NOMO-1 (cell line): ENCODE data around the gene IFT43.

ENCODE experiments used
- DNase-seq, 2 experiments: peaks; one replicate each; lab custom pipeline; 2025; ENCODE audit not compliant: unreplicated experiment in 2 of 2; lab: John Stamatoyannopoulos, UW

Gene IFT43

DNA sequence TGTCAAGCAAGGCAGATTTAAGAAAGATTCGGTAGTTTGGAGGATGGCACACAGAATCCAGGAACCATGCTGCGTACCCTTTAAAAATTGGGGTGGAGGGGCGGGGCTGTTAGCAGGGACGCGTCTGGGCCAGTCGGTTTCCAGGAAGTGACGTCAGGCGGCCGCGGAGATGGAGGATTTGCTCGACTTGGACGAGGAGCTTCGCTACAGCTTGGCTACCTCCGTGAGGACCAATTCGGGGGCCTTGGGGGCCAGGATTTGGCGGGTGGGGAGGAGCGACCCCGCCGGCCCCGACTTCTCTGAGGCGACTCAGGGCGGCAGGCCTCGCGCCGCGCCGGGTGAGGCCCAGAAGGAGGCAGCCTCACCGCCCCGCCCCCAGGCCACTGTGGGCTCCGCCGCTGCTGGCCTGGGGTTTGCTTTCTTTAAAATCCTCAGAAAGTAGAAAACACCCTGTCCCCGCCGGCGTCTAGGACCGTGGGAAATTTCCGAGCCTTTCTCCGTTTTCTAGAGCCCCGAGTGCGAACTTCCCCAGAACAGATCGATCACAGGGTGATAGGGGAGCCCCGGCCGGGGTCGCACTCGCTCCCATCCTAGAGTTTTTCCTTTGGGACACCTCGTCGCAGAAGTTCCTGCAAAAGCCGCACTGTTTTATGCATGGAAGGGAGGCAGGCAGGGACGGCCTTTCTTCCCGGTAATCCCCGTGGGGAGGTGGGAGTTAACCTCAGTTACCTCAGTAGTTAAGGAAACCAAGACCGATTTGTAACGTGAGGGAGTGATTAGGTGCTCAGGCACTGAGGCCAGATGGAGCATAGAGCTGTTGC, at the start of gene IFT43:
Gene IFT43 (plus strand): TSS at position 146 of the 821 bp plus-strand sequence. CDS start 24 bp downstream, at position 170.
- peak; percentile 77 to 83 for DNase-seq

DNA sequence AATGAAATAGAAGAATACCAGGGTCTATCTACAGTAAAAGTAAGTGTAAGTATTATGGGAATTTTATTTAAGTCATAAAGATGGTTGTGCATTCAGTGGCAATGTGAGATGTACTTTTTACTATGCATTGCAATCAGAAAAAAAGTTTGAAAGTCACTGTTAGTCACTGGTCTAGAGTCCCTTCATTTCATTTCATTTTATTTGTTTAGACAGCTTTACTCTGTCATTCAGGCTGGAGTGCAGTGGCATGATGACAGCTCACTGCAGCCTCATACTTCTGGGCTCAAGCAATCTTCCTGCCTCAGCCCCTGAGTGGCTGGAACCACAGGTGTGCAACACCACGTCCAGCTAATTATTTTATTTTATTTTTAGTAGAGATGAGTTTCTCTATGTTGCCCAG, 46.4 kb upstream of the IFT43 start:
- no peak for DNase-seq

DNA sequence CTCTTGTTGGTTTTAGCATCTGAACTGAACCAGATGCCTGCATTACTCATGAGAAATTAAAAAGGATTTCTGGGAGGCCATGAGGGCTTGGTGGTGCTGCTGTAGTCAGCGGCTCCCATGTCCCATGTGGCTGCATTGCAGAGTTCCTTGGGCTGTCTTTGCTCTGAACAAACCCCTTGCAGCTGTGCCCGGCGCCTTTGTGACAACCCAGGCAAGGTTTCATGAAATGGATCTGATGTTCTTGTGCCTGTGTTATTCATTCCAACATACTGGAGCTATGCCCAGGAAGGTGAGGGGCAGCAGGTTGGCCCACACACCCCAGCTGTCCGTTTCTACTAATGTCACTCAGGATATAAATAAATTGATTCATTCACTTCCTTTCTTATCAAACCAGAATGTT, 44.5 kb upstream of the IFT43 start:
- DNase-seq, result no peak

DNA sequence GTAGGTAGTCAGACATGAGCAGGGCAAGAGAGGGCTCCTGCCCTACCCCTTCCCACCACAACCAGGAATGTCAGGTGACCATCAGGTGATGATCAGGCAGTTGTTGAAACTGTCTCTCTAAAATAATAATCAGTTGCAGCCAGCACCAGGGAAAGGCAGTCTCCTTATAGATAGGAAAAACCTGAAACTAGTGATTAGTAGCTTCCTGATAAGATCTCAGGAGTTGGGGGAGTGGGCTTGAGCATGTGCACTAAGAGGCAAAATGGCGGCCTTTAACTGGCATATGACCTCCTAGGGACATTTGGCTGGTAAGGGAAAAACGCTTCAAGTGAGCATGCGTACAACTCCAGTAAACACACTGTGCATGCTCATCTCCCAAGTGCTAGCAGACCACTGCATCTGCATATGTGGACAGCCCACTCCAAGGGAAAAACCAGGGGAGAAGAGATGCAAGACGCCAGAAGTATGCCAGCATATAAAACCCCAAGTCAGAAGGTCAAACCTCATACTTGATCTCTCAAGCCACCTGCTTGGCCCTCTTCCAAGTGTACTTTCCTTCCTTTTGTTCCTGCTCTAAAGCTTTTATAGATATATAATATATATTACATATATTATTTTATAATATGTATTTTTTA, 40.8 kb upstream of the IFT43 start:
- DNase-seq, result no peak

DNA sequence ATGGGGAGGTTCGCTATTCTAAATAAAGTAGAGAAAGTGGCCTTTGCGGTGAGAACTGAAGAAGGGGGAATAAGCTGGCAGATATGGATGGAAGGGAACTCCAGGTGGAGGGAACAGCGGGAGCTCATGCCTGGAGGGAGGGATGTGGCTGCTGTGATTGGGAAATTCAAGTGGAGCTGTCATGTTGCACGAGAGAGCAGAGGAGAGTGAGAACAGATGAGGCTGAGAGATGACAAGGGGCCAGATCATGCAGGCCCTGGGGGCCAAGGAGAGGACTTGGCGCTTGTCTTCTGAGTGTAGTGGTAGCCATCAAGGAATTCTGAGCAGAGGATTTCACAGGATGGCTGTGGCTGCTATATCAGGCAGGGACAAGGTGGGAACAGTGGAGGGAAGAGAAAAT, 38.8 kb upstream of the IFT43 start:
- no peak for DNase-seq

DNA sequence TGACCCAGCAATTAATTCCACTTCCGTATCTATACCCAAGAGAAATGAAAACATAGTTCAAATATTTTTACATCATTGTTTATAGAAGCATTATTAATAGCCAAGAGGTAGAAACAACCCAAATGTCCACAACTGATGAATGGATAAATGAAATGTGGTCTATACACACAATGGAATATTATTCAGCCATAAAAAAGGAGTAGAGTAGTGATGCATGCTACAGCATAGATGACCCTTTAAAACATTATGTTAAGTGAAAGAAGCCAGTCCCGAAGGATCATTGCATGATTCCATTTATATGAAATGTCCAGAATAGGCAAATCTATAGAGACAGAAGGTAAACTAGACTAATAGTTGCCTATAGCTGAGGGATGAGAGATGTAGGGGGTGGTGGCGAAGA, 33.1 kb upstream of the IFT43 start:
- DNase-seq, result no peak

DNA sequence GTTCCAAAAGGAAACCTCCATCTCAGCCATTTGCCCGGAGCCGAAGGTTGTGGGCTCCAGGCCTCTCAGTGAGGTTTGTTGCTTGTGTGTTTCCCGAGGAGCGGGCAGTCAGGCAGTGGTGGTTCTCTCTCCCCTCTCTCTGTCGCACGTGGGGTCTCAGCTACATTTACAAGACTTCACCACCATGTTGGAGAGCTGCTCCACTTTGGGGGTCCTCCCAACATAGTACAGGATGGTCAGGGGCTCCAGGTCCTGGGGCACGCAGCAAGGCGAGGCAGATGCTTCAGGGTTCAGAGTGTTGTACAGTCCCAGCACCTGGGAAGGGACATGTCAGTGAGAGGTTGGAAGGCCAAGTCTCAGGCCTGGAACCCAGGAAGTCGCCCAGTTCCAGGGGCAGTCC, 26.5 kb upstream of the IFT43 start:
- no peak for DNase-seq

DNA sequence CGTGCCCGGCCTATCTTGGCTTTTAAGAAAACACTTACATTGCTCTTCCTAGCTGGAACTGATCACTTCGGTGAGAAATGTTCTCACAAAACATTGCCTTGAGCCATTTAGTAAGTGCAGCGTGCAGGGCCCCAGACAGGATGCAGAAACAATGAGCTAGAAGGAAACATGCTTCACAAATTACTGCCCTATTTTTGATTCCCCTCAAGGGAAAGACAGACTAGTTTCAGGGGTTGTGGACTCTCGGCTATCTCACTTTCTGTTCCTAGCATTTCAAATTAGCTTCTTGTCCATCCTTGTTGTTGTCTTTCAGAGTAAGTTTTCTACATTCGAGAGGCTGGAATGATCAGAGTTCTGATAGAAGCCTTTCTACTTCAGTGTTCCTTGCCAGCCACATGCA, 25.3 kb upstream of the IFT43 start:
- no peak for DNase-seq

DNA sequence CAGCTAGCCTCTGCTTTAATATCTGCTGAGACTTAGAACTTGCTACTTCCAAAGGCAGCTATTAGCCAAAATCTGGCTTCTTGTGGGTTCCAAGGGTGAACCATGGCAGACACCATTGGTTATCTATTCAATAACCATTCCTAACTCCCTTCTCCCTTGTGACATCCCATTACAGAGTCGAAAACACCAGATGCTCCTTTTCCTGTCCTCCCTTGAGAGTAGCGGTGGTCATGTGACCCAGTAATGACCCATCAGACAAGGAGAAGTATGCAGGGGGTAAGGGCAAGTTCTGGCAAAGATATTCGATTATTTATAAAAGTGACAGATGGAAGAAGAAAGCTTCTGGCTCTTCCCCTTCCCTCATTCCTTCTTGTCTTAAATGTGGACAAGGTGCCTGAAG, 23.9 kb upstream of the IFT43 start:
- no peak for DNase-seq

DNA sequence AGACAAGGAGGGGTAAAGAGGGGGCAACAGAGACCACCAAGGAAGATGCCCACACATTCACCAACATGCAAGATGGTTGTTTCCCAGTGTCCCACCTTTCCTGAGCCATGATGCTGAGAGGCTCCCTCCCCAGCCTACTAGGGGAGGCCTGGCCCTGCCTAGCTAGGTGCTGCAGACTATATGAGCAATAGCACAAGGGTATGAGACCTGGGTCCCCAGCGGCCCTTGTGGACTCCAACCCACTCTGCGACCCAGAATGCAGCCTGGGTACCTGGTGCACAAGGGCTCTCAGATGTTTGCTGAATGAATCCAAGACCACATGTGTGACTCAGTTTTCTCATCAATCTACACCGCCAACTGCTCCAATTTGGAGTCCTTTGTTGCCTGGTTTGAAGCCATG, 17.7 kb upstream of the IFT43 start:
- DNase-seq, result no peak

DNA sequence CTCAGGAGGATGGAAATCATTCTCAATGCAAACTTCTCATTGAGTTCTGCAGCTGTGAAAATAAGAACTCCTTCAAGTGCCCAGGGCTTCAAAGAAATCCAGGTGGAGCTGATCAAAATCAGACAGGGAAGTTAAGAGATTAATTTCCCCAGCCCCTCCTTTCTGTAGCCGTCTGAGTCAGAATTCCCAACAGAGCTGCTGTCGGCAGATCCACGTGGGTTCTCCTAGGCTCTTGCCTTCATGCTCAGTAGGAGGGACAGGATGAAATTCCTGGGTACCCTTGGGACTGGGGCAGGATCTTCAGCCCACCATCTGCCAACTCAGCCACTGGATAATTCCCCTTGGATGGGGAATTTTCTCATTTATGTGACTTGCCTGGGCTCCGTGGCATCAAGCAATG, 17.1 kb upstream of the IFT43 start:
- no peak for DNase-seq

DNA sequence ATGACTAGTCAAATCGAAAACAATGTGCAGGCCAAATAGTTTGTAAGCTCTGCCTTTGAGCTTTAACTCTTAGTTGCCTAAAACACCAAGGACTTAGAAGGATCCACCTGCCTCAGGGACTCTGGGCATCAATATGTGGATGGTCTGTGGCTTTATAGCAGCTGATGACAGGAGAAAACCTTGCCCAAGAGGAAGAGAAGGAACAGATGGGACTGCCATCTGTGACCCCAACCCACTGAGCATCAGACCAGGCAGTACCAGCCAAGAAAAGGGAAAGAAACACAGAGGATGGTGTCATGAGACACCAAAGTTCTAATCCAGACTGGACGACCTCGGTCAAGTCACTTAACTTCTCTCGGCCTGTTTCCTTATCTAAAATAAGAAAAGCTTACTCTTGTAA, 16.4 kb upstream of the IFT43 start:
- no peak for DNase-seq

DNA sequence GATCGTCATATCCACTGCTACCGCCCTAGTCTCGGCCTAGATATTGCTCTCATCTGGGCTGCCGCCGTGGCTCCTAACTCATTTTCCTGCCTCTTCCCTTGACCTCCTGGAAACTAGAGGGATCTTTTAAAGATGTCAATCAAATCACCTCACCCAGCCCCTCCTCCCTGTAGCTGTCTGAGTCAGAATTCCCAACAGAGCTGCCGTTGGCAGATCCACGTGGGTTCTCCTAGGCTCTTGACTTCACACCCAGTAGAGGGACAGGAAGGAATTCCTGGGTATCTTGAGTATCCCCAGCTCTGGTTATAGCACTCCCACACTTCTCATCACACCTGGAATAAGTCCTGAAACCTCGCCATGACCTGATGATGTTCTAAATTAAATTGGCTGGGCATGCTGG, 15.7 kb upstream of the IFT43 start:
- no peak for DNase-seq

DNA sequence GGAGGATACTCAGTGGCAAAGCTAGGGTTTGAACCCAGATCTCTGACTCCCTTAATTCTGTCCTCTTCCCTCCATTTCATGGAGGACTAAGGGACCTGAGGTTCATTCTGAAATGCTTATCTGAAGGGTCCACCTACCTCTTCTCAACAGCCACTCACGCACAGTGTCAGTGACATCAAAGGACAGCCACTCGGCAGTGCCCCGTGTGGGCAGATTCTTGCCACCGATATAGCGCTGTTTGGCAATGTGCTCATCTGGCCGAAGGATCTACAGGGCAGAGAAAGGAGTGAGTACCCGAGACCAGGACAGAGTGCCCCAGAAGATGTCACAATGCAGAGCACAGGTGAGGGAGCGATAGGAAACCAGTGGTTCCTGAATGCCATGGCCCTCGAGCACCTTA, 14.6 kb upstream of the IFT43 start:
- no peak for DNase-seq

DNA sequence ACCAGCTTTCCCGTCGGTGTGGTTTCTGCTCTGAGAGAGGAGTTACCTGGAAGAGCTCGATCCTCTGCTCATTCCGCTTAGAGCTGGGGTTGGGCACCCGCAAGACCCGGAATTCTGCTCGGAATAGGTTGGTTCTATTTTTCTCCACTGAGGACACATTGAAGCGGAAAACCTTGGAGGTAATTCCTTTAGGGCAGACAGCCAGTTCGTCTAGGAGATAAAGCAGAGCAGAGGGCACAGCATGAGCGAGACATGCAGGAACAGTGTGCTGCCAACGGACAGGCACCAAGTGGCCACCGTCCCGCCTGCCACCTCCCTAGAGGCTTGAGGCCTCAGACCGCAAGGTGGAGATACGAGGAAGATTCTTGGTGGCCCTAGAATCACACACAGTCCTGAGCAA, 14.1 kb upstream of the IFT43 start:
- no peak for DNase-seq

DNA sequence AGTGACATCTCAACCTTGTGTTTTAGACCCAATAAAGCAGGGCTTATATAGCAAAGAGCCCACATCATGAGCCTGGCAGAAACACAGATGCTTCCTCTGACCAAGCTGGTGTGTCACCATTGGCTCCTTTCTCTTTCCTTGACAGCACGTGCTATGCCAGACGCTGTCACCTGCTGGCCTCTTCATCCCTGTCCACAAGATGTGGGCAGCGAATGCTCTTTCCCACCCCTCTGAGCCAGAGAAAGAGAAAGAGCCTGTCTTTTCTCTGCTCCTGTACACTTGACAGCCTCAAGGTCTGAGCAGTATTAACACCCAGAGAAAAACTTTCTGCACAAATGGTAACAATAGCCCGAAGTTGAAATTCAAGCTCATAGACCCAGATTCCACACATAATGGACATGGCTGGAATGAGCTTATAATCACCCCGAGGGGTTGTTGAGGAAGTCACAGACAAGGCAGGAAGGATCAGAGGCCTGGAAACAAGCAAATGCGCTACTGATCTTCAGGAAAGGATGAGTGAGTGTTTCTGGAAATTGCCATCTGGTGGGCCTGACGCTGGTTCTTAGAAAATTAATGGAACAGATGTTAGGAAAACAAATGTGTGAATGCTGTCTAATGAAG, 12.7 kb upstream of the IFT43 start:
- DNase-seq, result no peak

DNA sequence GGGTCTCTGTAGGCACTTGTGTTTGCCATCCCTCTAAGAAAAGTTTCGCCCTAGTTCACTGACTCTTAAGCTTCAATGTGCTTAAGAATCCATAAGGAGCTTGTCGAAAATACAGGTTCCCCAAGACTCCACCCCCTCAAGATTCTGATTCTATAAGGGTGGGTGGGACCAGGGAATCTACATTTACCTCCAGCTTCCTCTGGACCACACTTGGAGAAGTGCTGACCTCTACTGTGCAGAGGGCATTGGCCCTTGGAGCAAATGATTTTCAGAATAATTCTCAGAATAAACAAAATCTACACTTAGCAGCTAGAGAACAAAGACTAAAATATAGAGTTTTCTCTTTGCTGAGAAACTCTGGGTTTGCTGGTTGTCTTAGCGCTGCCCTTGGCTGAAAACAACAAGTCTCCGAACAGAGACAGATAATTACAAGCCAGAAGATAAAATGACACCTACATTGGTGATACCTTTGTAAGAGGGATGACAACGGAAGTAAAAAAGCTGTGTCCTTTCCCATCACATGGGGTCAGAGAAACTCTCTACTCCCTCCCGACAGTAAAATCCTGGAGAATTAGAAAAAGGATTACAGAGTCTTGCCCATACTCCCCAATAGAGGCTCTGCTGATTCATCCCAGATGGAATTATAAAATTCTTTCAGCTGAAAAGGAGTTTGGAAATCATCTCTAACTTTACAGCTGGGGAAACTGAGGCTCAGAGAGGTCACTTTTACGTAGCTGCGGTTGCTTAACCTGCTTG, 8.6 kb upstream of the IFT43 start:
- no peak for DNase-seq

DNA sequence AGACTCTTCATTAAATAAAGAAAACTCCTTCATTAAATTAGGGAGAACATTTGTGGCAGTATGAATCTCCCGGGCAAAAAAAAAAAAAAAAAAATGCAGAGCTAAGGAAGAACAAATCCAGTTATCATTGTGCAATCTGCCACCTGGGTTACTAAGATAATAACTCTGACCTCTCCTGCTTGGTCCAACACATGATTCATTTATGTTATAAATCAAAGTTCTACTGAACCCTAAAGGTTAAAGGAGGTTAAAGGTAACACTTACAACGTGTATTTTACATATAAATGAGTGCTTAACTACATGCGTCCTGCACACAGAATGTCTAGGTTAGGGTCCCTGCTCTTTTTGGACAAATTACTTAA, 8.0 kb upstream of the IFT43 start:
- no peak for DNase-seq

DNA sequence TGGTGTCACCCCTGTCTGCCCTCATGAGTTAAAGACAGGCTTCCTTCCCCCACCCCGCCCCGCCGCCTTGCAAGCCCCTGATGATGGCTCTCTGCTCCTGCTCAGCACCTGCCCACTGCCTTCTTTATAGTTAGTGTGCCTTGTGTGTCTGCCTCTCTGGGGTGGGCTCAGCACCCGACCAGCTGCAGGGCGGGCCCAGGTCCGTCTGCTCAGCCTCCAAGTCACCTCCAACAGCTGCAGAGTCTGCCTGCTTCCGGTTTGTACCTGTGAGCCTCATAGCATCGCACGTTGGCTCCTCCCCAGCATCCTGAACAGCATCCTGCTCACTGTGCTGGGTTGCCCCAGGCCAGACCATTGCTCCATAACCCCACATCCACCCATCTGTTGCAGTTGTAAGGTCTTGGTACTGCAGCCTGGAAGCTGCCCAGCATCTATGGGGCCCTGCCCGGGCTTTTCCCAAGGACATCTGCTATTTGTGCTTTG, 7.3 kb upstream of the IFT43 start:
- DNase-seq, result no peak

DNA sequence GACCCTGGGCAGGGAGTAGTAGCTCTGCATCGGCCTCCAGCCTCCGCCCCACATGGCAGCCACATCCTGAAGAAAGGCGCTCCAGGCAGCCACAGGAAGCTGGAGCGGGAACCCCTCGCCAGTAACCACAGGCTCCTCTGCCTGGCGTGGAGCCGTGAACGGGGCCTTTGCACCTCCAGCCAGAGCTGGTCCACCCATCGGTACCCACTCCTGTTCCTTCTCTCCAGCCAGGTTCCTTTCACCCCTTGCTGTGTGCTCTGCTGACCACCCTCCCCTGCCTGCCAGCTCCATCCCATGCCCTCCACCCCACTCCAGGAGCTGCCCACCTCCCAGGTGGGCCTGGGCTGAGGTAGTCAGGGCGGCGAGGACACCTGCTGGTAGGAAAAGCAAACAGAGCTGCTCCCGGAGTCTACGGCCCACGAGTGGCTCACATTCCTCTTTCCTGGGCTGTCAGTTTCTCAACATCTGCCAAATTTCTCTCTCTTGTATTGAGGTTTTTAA, 6.4 kb upstream of the IFT43 start:
- no peak for DNase-seq
